K562 (cell line): ENCODE results near the gene PCBP2. TPM values are rescaled to one million over a fixed set of nuclear protein-coding genes. Genes with fewer than 3 reads are reported as not detected.

Source experiments
- CHD2 ChIP-seq: IDR thresholded peaks from 2 replicates; pipeline ENCODE4 v1.6.1; 2011; ENCODE audit warnings: low read depth, low read length
- ETV1 ChIP-seq: fragments of 450-650 bp; conservative IDR thresholded peaks from 2 replicates; pipeline ENCODE4 v1.6.1; 2016; ENCODE audit warnings: missing genetic modification characterization, control low read depth, low read depth, missing compliant biosample characterization
- NELFE ChIP-seq: IDR thresholded peaks from 2 replicates; pipeline ENCODE4 v1.6.1; 2011; ENCODE audit warnings: mild to moderate bottlenecking; ENCODE audit not compliant: insufficient read depth, insufficient read length
- NRF1 ChIP-seq, 2 experiments: fragments of 450-650 bp; IDR thresholded peaks in 1 of 2; conservative IDR thresholded peaks in 1 of 2; 2 replicates each; pipeline ENCODE4 v1.6.1; 2014; ENCODE audit warnings: mild to moderate bottlenecking in 2 of 2
- SAFB2 ChIP-seq: fragments of 200-400 bp; formaldehyde crosslinking; IDR thresholded peaks from 2 replicates; pipeline ENCODE4 v1.6.1; 2018; ENCODE audit warnings: borderline replicate concordance, low read length, low read depth, moderate library complexity; ENCODE audit not compliant: severe bottlenecking
- SMAD1 ChIP-seq: fragments of 150-350 bp; IDR thresholded peaks from 2 replicates; pipeline ENCODE4 v1.6.1; 2014; ENCODE audit warnings: low read length, low read depth; ENCODE audit not compliant: partially characterized antibody
- U2AF2 ChIP-seq: fragments of 200-400 bp; formaldehyde crosslinking; optimal IDR thresholded peaks from 2 replicates; pipeline ENCODE3; 2017; ENCODE audit warnings: low read depth, mild to moderate bottlenecking, low read length
- ZNF263 ChIP-seq: sonication (generic); formaldehyde crosslinking; IDR thresholded peaks from 2 replicates; pipeline ENCODE4 v1.8.0; 2022; ENCODE audit warnings: mild to moderate bottlenecking, missing genetic modification reagents, borderline replicate concordance
- ZNF778 ChIP-seq: fragments of 450-650 bp; formaldehyde crosslinking; IDR thresholded peaks from 2 replicates; pipeline ENCODE4 v1.4.0; 2020; ENCODE audit warnings: mild to moderate bottlenecking, moderate library complexity
- polyA plus RNA-seq, 8 experiments: library from polyadenylated mRNA; depleted of rRNA in 4 of 8; stranded (reverse) in 5 of 8; unstranded in 3 of 8; fragments of >200 nt; fragmentation: Nextera tagmentation in 2 of 8; fragmentation: Illumina TruSeq in 1 of 8; extraction: Ambion mirVana in 2 of 8; extraction: Trizol in 1 of 8; gene quantifications; 2 replicates each; pipeline versions ENCODE4 v1.2.1 to v1.2.3, GENCODE V29; 2011 to 2014; ENCODE audit warnings: inconsistent platforms in 1 of 8, missing spikeins in 1 of 8
- total RNA-seq, 7 experiments: library from RNA; depleted of rRNA in 6 of 7; stranded (reverse); fragments of >200 nt in 6 of 7; fragmentation: Illumina TruSeq in 2 of 7; extraction: Trizol in 2 of 7; gene quantifications; 2 replicates each; pipeline versions ENCODE4 v1.2.1 to v1.2.3, GENCODE V29; 2011 to 2021; ENCODE audit warnings: low replicate concordance in 1 of 7
- TF ChIP-seq, protein P1 (sequence below): sonication (generic); formaldehyde crosslinking; IDR thresholded peaks from 2 replicates; pipeline ENCODE4 v1.8.1; 2023; ENCODE audit warnings: mild to moderate bottlenecking, missing genetic modification reagents
- TF ChIP-seq, protein P2 (sequence below): fragments of 250-450 bp; sonication (Bioruptor Pico); IDR thresholded peaks from 2 replicates; pipeline ENCODE4 v1.4.0; 2020
- TF ChIP-seq, protein P3 (sequence below): fragments of 450-650 bp; IDR thresholded peaks from 2 replicates; pipeline ENCODE4 v1.7.0; 2016; ENCODE audit warnings: borderline replicate concordance
- TF ChIP-seq, protein P4 (sequence below), 2 experiments: IDR thresholded peaks in 1 of 2; conservative IDR thresholded peaks in 1 of 2; 2 replicates each; pipeline ENCODE4 v1.6.1; 2016; ENCODE audit warnings: low read depth in 2 of 2, mild to moderate bottlenecking in 1 of 2, missing compliant biosample characterization in 1 of 2, missing genetic modification characterization in 1 of 2, moderate library complexity in 1 of 2

Gene PCBP2
- total and polyA plus RNA-seq, 9 of the 15 experiments (the other 6 are each of a cell fraction or from before 2014, with no cell fraction given) = 137 to 831 (median 328) TPM

DNA sequence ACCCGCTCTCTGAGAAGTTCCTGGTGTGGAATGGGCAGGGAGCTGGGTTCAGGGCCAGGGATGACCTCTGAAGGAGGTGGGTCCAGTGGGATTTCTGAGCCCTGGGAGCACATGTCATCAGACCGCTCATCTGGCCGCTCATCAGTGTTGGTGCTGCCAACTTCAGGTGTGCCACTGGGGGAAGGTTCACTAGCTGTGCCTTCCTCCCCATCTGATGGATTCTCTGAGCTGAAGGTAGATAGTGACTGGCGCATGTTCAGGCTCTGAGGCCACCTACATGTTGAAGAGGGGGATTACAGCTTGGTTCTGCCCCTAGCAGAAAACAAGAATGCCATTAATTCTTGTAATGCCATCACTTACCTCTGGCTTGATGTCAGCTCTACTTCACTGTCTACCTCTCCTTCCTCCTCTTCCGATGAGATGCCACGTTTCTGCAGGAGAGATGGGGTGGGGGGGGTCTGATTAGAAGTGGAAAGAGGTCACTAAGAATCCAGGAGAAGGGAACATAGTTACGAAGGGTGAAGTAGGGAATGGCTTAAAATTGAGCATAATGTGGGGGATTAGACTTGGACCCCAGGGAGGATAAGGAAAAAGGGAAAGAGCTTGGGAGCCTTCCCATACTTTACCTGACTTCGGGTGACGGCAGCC is 30.2 kb downstream of the PCBP2 start (continued):
- TF ChIP-seq, protein P1, sequence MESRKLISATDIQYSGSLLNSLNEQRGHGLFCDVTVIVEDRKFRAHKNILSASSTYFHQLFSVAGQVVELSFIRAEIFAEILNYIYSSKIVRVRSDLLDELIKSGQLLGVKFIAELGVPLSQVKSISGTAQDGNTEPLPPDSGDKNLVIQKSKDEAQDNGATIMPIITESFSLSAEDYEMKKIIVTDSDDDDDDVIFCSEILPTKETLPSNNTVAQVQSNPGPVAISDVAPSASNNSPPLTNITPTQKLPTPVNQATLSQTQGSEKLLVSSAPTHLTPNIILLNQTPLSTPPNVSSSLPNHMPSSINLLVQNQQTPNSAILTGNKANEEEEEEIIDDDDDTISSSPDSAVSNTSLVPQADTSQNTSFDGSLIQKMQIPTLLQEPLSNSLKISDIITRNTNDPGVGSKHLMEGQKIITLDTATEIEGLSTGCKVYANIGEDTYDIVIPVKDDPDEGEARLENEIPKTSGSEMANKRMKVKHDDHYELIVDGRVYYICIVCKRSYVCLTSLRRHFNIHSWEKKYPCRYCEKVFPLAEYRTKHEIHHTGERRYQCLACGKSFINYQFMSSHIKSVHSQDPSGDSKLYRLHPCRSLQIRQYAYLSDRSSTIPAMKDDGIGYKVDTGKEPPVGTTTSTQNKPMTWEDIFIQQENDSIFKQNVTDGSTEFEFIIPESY = 0 out of 2 replicates have a peak, but pooled peaks have one; percentile 34
- TF ChIP-seq, protein P2, sequence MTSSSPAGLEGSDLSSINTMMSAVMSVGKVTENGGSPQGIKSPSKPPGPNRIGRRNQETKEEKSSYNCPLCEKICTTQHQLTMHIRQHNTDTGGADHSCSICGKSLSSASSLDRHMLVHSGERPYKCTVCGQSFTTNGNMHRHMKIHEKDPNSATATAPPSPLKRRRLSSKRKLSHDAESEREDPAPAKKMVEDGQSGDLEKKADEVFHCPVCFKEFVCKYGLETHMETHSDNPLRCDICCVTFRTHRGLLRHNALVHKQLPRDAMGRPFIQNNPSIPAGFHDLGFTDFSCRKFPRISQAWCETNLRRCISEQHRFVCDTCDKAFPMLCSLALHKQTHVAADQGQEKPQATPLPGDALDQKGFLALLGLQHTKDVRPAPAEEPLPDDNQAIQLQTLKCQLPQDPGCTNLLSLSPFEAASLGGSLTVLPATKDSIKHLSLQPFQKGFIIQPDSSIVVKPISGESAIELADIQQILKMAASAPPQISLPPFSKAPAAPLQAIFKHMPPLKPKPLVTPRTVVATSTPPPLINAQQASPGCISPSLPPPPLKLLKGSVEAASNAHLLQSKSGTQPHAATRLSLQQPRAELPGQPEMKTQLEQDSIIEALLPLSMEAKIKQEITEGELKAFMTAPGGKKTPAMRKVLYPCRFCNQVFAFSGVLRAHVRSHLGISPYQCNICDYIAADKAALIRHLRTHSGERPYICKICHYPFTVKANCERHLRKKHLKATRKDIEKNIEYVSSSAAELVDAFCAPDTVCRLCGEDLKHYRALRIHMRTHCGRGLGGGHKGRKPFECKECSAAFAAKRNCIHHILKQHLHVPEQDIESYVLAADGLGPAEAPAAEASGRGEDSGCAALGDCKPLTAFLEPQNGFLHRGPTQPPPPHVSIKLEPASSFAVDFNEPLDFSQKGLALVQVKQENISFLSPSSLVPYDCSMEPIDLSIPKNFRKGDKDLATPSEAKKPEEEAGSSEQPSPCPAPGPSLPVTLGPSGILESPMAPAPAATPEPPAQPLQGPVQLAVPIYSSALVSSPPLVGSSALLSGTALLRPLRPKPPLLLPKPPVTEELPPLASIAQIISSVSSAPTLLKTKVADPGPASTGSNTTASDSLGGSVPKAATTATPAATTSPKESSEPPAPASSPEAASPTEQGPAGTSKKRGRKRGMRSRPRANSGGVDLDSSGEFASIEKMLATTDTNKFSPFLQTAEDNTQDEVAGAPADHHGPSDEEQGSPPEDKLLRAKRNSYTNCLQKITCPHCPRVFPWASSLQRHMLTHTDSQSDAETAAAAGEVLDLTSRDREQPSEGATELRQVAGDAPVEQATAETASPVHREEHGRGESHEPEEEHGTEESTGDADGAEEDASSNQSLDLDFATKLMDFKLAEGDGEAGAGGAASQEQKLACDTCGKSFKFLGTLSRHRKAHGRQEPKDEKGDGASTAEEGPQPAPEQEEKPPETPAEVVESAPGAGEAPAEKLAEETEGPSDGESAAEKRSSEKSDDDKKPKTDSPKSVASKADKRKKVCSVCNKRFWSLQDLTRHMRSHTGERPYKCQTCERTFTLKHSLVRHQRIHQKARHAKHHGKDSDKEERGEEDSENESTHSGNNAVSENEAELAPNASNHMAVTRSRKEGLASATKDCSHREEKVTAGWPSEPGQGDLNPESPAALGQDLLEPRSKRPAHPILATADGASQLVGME (CRISPR knock-in tag) = no peak
- no peak for TF ChIP-seq SMAD1
- TF ChIP-seq, protein P3, sequence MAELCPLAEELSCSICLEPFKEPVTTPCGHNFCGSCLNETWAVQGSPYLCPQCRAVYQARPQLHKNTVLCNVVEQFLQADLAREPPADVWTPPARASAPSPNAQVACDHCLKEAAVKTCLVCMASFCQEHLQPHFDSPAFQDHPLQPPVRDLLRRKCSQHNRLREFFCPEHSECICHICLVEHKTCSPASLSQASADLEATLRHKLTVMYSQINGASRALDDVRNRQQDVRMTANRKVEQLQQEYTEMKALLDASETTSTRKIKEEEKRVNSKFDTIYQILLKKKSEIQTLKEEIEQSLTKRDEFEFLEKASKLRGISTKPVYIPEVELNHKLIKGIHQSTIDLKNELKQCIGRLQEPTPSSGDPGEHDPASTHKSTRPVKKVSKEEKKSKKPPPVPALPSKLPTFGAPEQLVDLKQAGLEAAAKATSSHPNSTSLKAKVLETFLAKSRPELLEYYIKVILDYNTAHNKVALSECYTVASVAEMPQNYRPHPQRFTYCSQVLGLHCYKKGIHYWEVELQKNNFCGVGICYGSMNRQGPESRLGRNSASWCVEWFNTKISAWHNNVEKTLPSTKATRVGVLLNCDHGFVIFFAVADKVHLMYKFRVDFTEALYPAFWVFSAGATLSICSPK = no peak
- TF ChIP-seq ZNF778 (CRISPR knock-in tag) = no peak
- TF ChIP-seq, protein P4, sequence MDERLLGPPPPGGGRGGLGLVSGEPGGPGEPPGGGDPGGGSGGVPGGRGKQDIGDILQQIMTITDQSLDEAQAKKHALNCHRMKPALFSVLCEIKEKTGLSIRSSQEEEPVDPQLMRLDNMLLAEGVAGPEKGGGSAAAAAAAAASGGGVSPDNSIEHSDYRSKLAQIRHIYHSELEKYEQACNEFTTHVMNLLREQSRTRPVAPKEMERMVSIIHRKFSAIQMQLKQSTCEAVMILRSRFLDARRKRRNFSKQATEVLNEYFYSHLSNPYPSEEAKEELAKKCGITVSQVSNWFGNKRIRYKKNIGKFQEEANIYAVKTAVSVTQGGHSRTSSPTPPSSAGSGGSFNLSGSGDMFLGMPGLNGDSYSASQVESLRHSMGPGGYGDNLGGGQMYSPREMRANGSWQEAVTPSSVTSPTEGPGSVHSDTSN (CRISPR knock-in tag; IDR thresholded peaks at IDR 0.05; ENCODE audit: low read depth) = no peak
- TF ChIP-seq, protein P4 (tag; conservative IDR thresholded peaks at IDR 0.05; ENCODE audit: low read depth) = no peak
- no peak for TF ChIP-seq ZNF263
- no peak for TF ChIP-seq SAFB2
- no peak for TF ChIP-seq U2AF2
- TF ChIP-seq CHD2 = no peak
- 0 out of 4 replicates have a peak, but pooled peaks of 1 of the 2 experiments have one; percentile 14 for TF ChIP-seq NRF1 (conservative IDR thresholded peaks at IDR 0.05 in 1 of 2, IDR thresholded peaks at IDR 0.05 in 1 of 2)
- TF ChIP-seq NELFE = no peak
- no peak for TF ChIP-seq ETV1
